Endothelial cell of umbilical vein (primary cell): ENCODE results near the gene REEP1. TPM values are rescaled to one million over a fixed set of nuclear protein-coding genes. Genes with fewer than 3 reads are reported as not detected.

ENCODE experiments used
- BruUV-seq: library from RNA; stranded (reverse); fragments of 400-500 nt; replicated peaks from 2 replicates; lab custom pipeline; 2021; lab: Mats Ljungman, UMichigan
- CTCF ChIA-PET: fragments of 300-600, 350-600 bp; sonication (Branson Sonifier 250); formaldehyde crosslinking; loops from one replicate; lab custom pipeline; 2021; ENCODE audit warnings: antibody characterized with exemption, inconsistent platforms; lab: Charles Lee
- POLR2A ChIA-PET: fragments of 300-600, 350-600 bp; sonication (Branson Sonifier 250); formaldehyde crosslinking; loops from one replicate; lab custom pipeline; 2021; ENCODE audit warnings: antibody characterized with exemption, inconsistent platforms; lab: Charles Lee
- DNase-seq: peaks from one replicate; pipeline ENCODE4 v3.0.0-alpha.2; 2011; ENCODE audit warnings: low read depth, low spot score
- FAIRE-seq: peaks from 2 replicates; lab custom pipeline; 2011; peaks lifted over from hg19 to GRCh38; lab: Jason Lieb, UNC
- H2AFZ ChIP-seq: 2 replicates; pipeline ENCODE4 v1.6.0; 2012; ENCODE audit warnings: low read depth, low read length, control low read depth, inconsistent platforms
- H3K27ac ChIP-seq: 2 replicates; pipeline ENCODE4 v1.5.1; 2011; ENCODE audit warnings: low read depth, mild to moderate bottlenecking, control low read depth, low read length, moderate library complexity; ENCODE audit not compliant: insufficient read depth
- H3K27me3 ChIP-seq, 2 experiments: 2 replicates each; pipeline versions ENCODE4 v1.6.0 to v1.6.1; 2011; ENCODE audit warnings: low read length in 2 of 2, mixed read lengths in 1 of 2; ENCODE audit not compliant: control insufficient read depth in 2 of 2, insufficient read depth in 2 of 2
- H3K36me3 ChIP-seq, 2 experiments: 2 replicates in 1 of 2; 3 replicates in 1 of 2; pipeline ENCODE4 v1.5.1; 2011; ENCODE audit warnings: low read length in 2 of 2, mild to moderate bottlenecking in 1 of 2, moderate library complexity in 1 of 2; ENCODE audit not compliant: control insufficient read depth in 2 of 2, insufficient read depth in 2 of 2; ENCODE audit errors: extremely low read depth in 1 of 2
- H3K4me1 ChIP-seq: 3 replicates; pipeline ENCODE4 v1.5.1; 2011; ENCODE audit warnings: mild to moderate bottlenecking, low read length; ENCODE audit not compliant: control insufficient read depth, insufficient read depth; ENCODE audit errors: extremely low read depth
- H3K4me2 ChIP-seq: 2 replicates; pipeline ENCODE4 v1.6.1; 2011; ENCODE audit warnings: low read length, control low read depth, mixed read lengths; ENCODE audit not compliant: insufficient read depth
- H3K4me3 ChIP-seq, 3 experiments: fragments of 200-600 bp in 1 of 3; sonication (generic), shearing (Covaris generic) in 1 of 3; replicated peaks in 1 of 3; 2 replicates each; pipeline ENCODE4 v1.5.1; 2011 to 2016; ENCODE audit warnings: control low read depth in 3 of 3, low read length in 3 of 3, mild to moderate bottlenecking in 2 of 3, inconsistent platforms in 1 of 3, low read depth in 1 of 3, moderate library complexity in 1 of 3; ENCODE audit not compliant: insufficient read depth in 1 of 3
- H3K79me2 ChIP-seq: 2 replicates; pipeline ENCODE4 v1.6.0; 2012; ENCODE audit warnings: low read length, inconsistent platforms; ENCODE audit not compliant: control insufficient read depth, insufficient read depth
- H3K9ac ChIP-seq: replicated peaks from 2 replicates; pipeline ENCODE3; 2011; ENCODE audit warnings: low read length, control low read depth; ENCODE audit not compliant: insufficient read depth; ENCODE audit errors: extremely low read depth
- H3K9me1 ChIP-seq: replicated peaks from 3 replicates; pipeline ENCODE4 v1.6.0; 2011; ENCODE audit warnings: mild to moderate bottlenecking, low read length; ENCODE audit not compliant: control insufficient read depth, insufficient read depth; ENCODE audit errors: extremely low read depth
- H3K9me3 ChIP-seq: replicated peaks from 2 replicates; pipeline ENCODE4 v1.5.1; 2012; ENCODE audit warnings: low read length, inconsistent platforms; ENCODE audit not compliant: control insufficient read depth, insufficient read depth
- H4K20me1 ChIP-seq: replicated peaks from 2 replicates; pipeline ENCODE3; 2011; ENCODE audit warnings: mild to moderate bottlenecking, low read length; ENCODE audit not compliant: control insufficient read depth, insufficient read depth; ENCODE audit errors: extremely low read depth
- EZH2 ChIP-seq: IDR thresholded peaks from 2 replicates; pipeline ENCODE4 v1.6.1; 2012; ENCODE audit warnings: borderline replicate concordance, low read depth, mild to moderate bottlenecking, moderate library complexity, low read length, inconsistent platforms; ENCODE audit not compliant: severe bottlenecking
- FOS ChIP-seq: IDR thresholded peaks from 2 replicates; pipeline ENCODE4 v1.6.1; 2011; ENCODE audit warnings: mild to moderate bottlenecking, low read length, moderate library complexity, borderline replicate concordance; ENCODE audit not compliant: insufficient read depth
- GATA2 ChIP-seq: IDR thresholded peaks from 2 replicates; pipeline ENCODE4 v1.7.0; 2011; ENCODE audit warnings: low read depth, mild to moderate bottlenecking, moderate library complexity, mixed read lengths, low read length; ENCODE audit not compliant: insufficient read length, insufficient read depth
- JUN ChIP-seq: IDR thresholded peaks from 2 replicates; pipeline ENCODE4 v1.6.1; 2011; ENCODE audit warnings: borderline replicate concordance, low read depth; ENCODE audit not compliant: insufficient read length, insufficient read depth
- MYC ChIP-seq: IDR thresholded peaks from one replicate; pipeline ENCODE4 v1.6.1; 2011; ENCODE audit warnings: mild to moderate bottlenecking, low read depth, low read length
- POLR2A ChIP-seq: IDR thresholded peaks from 2 replicates; pipeline ENCODE4 v1.6.1; 2012; ENCODE audit warnings: low read depth, mild to moderate bottlenecking, control low read depth, low read length
- POLR2AphosphoS5 ChIP-seq: IDR thresholded peaks from 2 replicates; pipeline ENCODE4 v1.6.1; 2012; ENCODE audit warnings: low read depth, mild to moderate bottlenecking, control low read depth, low read length, moderate library complexity; ENCODE audit not compliant: insufficient read depth
- dilution Hi-C: fragments of 300-500 bp; cut with MboI; formaldehyde crosslinking; loops from one replicate; pipeline ENCODE4 v1.15.0; 2019; ENCODE audit warnings: low sequenced_read_pairs; ENCODE audit not compliant: extremely low pct_ligation_motif_present
- intact Hi-C: fragments of 100-400 bp; cut with micrococcal nuclease; formaldehyde crosslinking; loops from one replicate; pipeline ENCODE4 v1.10.0; 2022
- polyA plus RNA-seq, 4 experiments: library from polyadenylated mRNA; depleted of rRNA in 3 of 4; stranded (reverse) in 3 of 4; unstranded in 1 of 4; fragments of >200 nt; gene quantifications; 2 replicates each; pipeline versions ENCODE4 v1.2.1 to v1.2.3, GENCODE V29; 2011 to 2012; ENCODE audit warnings: missing spikeins in 1 of 4
- total RNA-seq: library from RNA; stranded (reverse); gene quantifications from 2 replicates; pipeline ENCODE4 v1.2.3, GENCODE V29; 2021
- TF ChIP-seq, protein P1 (sequence below), 2 donors: IDR thresholded peaks; 1 replicate in 1 of 2; 2 replicates in 1 of 2; pipeline ENCODE4 v1.5.1; 2011; ENCODE audit warnings: low read length in 2 of 2, mild to moderate bottlenecking in 2 of 2, moderate library complexity in 2 of 2, control low read depth in 1 of 2, inconsistent platforms in 1 of 2, low read depth in 1 of 2; ENCODE audit not compliant: insufficient read depth in 1 of 2; ENCODE audit errors: extremely low read depth in 1 of 2
- TF ChIP-seq, protein P2 (sequence below): IDR thresholded peaks from 2 replicates; pipeline ENCODE4 v1.6.1; 2011; ENCODE audit not compliant: insufficient read depth, insufficient read length

REEP1 gene
- total and polyA plus RNA-seq, 2 donors (not counting 3 experiments of a cell fraction or from before 2014, with no cell fraction given), result 0.11 to 0.53 TPM

DNA sequence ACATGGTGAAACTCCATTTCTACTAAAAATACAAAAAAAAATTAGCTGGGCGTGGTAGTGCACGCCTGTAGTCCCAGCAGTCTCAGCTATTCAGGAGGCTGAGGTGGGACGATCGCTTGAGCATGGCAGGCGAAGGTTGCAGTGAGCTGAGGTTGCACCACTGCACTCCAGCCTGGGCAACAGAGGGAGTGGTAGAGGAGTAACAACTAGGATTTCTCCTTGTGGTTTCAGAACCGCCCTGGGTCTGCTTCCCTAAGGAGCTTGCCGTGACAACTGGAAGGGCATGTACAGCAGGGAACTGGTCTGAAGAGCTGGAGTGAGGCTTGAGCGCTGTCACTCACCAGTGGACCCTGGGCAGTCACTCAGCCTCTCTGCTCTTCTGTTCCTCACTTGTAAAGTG, 29.1 kb downstream of the REEP1 start:
- H3K79me2 ChIP-seq, result no peaks in the 10 kb centered on the region
- TF ChIP-seq, protein P1, sequence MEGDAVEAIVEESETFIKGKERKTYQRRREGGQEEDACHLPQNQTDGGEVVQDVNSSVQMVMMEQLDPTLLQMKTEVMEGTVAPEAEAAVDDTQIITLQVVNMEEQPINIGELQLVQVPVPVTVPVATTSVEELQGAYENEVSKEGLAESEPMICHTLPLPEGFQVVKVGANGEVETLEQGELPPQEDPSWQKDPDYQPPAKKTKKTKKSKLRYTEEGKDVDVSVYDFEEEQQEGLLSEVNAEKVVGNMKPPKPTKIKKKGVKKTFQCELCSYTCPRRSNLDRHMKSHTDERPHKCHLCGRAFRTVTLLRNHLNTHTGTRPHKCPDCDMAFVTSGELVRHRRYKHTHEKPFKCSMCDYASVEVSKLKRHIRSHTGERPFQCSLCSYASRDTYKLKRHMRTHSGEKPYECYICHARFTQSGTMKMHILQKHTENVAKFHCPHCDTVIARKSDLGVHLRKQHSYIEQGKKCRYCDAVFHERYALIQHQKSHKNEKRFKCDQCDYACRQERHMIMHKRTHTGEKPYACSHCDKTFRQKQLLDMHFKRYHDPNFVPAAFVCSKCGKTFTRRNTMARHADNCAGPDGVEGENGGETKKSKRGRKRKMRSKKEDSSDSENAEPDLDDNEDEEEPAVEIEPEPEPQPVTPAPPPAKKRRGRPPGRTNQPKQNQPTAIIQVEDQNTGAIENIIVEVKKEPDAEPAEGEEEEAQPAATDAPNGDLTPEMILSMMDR (IDR thresholded peaks at IDR 0.05; ENCODE audit: extremely low read depth in 1 of 2, insufficient read depth in 1 of 2, low read depth in 1 of 2, low read length in 2 of 2), result no peak
- TF ChIP-seq MYC, result no peak
- TF ChIP-seq GATA2, result no peak
- TF ChIP-seq POLR2A, result no peak
- no peak for TF ChIP-seq FOS
- TF ChIP-seq, protein P2, sequence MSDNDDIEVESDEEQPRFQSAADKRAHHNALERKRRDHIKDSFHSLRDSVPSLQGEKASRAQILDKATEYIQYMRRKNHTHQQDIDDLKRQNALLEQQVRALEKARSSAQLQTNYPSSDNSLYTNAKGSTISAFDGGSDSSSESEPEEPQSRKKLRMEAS, result no peak
- no peak for TF ChIP-seq JUN
- TF ChIP-seq POLR2AphosphoS5, result no peak
- no peak for TF ChIP-seq EZH2
- intact Hi-C loops (no loop called here), dilution Hi-C loops (no loop called here)
- no TSS peak for BruUV-seq
- no peaks in the 10 kb centered on the region for H3K9me1 ChIP-seq
- DNase-seq, result no peak
- no peak overlapping the region for H3K27ac ChIP-seq
- ChIA-PET POLR2A (no interaction called here), CTCF (interaction anchor here (1.0 kb wide), 1 partner anchor 88 kb away, joined by 3 read pairs; no protein-coding TSS in a partner anchor)
- peaks cover 5 to 7% of the 10 kb centered on the region in 2 experiments for H3K27me3 ChIP-seq
- no peak overlapping the region for H3K4me3 ChIP-seq
- no peaks in the 10 kb centered on the region for H3K36me3 ChIP-seq
- no peak for FAIRE-seq
- H3K9me3 ChIP-seq, result no peaks in the 10 kb centered on the region
- H3K4me1 ChIP-seq, result no peaks in the 10 kb centered on the region
- no peak overlapping the region for H3K9ac ChIP-seq
- no peak overlapping the region for H2AFZ ChIP-seq
- H3K4me2 ChIP-seq, result no peak overlapping the region
- no peaks in the 10 kb centered on the region for H4K20me1 ChIP-seq
